UCSD-AML1 (cell line): ENCODE data around the gene CYP2C18.
"Not testable (repeated sequence)": the region's sequence is repeated elsewhere in the genome, so short reads cannot be mapped to it uniquely, and the experiment has no call there.

Experiments used
- DNase-seq: peaks from one replicate; lab custom pipeline; 2025; ENCODE audit not compliant: unreplicated experiment; lab: John Stamatoyannopoulos, UW

Gene CYP2C18

GRCh38 chr10:94738588-94738987 is 55.1 kb downstream of the CYP2C18 start:
- no peak for DNase-seq

DNA sequence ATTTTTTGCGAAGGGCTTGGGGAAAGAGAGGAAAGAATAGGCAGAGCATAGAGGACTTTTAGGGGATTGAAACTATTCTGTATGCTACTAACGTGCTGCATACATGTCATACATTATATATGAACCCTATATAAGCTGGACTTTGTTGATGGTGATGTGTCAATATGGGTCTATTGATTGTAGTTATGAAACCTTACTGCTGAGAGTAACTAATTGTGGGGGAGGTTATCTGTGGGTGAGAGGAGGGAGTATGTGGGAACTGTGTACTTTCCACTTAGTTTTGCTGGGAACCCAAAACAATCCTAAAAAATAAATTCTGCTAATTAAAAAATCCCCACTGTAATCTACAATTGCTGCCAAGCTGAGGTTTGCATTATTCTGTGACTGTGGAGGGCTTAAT is 63.6 kb downstream of the CYP2C18 start:
- no peak for DNase-seq

DNA sequence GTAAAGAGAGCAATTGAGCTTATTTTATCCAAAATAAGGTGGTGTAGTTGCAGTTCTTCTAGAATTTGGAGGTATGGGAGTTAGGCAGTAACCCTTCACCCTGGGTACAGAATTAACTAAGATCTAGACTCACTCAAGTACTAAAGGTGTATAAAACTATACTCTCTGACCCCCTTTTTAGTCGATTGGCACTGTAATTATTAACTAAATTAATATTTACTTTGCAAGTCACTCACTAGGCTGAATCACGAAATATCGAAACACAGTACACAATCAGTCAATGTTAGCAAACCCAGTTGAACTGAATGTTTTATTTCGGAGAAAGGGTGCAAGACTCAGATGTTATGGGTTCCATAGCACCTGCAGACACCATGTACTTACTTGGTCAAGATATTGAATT is 64.3 kb downstream of the CYP2C18 start:
- no peak for DNase-seq

DNA sequence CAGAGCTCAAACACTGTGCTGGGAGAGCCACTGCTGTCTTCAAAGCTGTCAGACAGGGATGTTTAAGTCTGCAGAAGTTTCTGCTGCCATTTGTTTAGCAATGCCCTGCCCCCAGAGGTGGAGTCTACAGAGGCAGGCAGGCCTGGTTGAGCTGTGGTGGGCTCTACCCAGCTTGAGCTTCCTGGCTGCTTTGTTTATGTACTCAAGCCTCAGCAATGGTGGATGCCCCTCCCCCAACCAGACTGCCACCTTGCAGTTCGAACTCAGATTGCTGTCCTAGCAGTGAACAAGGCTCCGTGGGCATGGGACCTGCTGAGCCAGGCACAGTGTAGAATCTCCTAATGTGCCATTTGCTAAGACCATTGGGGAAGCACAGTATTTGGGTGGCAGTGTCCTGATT is 74.4 kb downstream of the CYP2C18 start:
- no peak for DNase-seq

- DNase-seq: no peak
Measured at GRCh38 chr10:94760586-94761178, 77.2 kb downstream of the CYP2C18 start.

DNA sequence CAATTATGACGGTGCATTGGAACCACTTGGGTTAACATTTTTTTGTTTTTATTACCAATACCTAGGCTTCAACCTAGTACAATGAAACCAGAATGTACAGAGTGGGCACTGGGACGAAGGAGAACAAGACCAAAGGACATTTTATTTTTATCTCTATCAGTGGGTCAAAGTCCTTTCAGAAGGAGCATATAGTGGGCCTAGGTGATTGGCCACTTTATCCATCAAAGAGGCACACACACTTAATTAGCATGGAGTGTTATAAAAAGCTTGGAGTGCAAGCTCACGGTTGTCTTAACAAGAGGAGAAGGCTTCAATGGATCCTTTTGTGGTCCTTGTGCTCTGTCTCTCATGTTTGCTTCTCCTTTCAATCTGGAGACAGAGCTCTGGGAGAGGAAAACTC is 78.9 kb downstream of the CYP2C18 start, which contains the start of gene CYP2C19:
Gene CYP2C19 (plus strand): TSS at position 289 of the 400 bp plus-strand sequence. CDS start 25 bp downstream, at position 314.
- DNase-seq: no peak

GRCh38 chr10:94775425-94775824 is 91.9 kb downstream of the CYP2C18 start:
- not testable (repeated sequence) for DNase-seq

GRCh38 chr10:94777886-94778458 is 94.4 kb downstream of the CYP2C18 start:
- no peak for DNase-seq

DNA sequence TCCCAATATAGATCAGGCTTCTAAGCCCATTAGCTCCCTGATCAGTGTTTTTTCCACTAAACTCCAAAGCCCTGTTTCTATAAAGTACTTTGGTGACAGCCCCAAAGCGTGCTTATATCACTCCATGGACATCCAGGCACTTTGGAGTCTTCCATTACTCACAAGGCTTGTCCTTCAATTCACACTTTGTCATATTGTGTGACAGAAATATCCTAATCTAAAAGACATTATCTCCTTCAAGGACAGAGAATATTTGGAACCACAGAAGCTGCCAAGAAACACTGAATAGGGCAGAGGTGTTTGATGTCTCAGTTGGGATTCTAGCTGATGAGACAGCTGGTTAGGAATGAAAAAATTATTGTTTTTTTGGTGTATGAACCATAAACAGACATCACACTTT is 97.3 kb downstream of the CYP2C18 start:
- no peak for DNase-seq

DNA sequence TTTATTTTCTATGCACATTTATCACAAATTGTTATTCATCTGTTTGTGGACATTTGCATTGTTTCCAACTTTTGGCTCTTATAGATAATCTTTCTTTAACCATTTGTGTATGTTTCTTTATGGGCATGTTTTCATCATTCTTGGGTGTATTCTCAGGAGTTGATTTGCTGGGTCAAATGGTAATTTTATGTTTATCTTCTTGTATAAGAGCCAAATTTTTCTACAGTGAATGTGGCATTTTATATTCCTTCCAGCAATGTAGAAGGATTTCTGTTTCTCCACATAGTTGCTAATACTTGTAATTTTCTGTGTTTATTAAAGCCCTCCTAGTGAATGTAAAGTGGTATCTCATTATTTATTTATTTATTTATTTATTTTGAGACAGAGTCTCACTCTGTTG is 100.7 kb downstream of the CYP2C18 start:
- no peak for DNase-seq

DNA sequence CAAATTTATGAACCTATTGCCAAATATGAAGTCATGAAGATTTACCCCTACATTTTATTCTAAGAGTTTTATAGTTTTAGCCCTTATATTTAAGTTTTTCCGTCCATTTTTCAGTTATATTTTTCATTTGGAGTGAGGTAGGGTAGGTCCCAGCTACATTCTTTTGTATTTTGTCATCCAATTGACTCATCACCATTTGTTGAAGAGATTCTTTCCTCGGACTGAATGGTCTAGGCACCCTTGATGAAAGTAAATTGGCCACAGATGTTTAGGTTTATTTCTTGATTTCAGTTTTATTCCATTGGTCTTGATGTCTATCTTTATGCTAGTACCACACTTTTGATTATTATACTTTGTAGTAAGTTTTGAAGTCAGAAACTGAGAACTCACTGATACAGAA is 101.7 kb downstream of the CYP2C18 start:
- no peak for DNase-seq
